OCI-LY7 (cell line): ENCODE measurements around the gene CHRD. TPM values are rescaled to one million over a fixed set of nuclear protein-coding genes. Genes with fewer than 3 reads are reported as not detected.

Source experiments
- BruUV-seq: library from RNA; stranded (reverse); fragments of 400-500 nt; replicated peaks from 2 replicates; lab custom pipeline; 2021; lab: Mats Ljungman, UMichigan
- CTCF ChIA-PET: fragments of 300-600 bp; sonication (Branson Sonifier 250); formaldehyde crosslinking; loops from one replicate; lab custom pipeline; 2022; ENCODE audit warnings: antibody characterized with exemption; ENCODE audit not compliant: unreplicated experiment; lab: Charles Lee
- POLR2A ChIA-PET: fragments of 300-600 bp; sonication (Branson Sonifier 250); formaldehyde crosslinking; loops from one replicate; lab custom pipeline; 2022; ENCODE audit warnings: antibody characterized with exemption; lab: Charles Lee
- DNase-seq: peaks from one replicate; pipeline ENCODE4 v3.0.0-alpha.2; 2015; ENCODE audit warnings: low spot score
- H2AFZ ChIP-seq: fragments of 200-600 bp; sonication (generic), shearing (Covaris generic); 2 replicates; pipeline ENCODE4 v1.6.1; 2014; ENCODE audit warnings: mild to moderate bottlenecking, antibody characterized with exemption, low read length, moderate library complexity
- H3K27ac ChIP-seq: fragments of 200-600 bp; sonication (generic); 2 replicates; pipeline ENCODE4 v1.5.1; 2014; ENCODE audit warnings: mixed run types, low read depth, mild to moderate bottlenecking, moderate library complexity, low read length, inconsistent platforms; ENCODE audit not compliant: poor library complexity, severe bottlenecking
- H3K36me3 ChIP-seq: fragments of 200-600 bp; sonication (generic); 2 replicates; pipeline ENCODE4 v1.6.1; 2014; ENCODE audit warnings: mild to moderate bottlenecking, antibody characterized with exemption, low read length, moderate library complexity, mixed read lengths; ENCODE audit not compliant: insufficient read depth
- H3K4me1 ChIP-seq: fragments of 200-600 bp; sonication (generic); 2 replicates; pipeline ENCODE4 v1.5.1; 2014; ENCODE audit warnings: mild to moderate bottlenecking, low read length; ENCODE audit not compliant: insufficient read depth, poor library complexity, severe bottlenecking
- H3K4me2 ChIP-seq: fragments of 200-600 bp; sonication (generic); 2 replicates; pipeline ENCODE4 v1.6.1; 2014; ENCODE audit warnings: mild to moderate bottlenecking, low read length
- H3K4me3 ChIP-seq: fragments of 200-600 bp; sonication (generic); 2 replicates; pipeline ENCODE4 v1.5.1; 2014; ENCODE audit warnings: mild to moderate bottlenecking, low read depth, low read length; ENCODE audit not compliant: poor library complexity, severe bottlenecking
- H3K79me2 ChIP-seq: fragments of 200-600 bp; sonication (generic); 2 replicates; pipeline ENCODE4 v1.6.1; 2016; ENCODE audit warnings: low read depth, mild to moderate bottlenecking, low read length, moderate library complexity, mixed read lengths; ENCODE audit not compliant: insufficient read depth
- H3K9me2 ChIP-seq: fragments of 200-600 bp; sonication (generic); 2 replicates; pipeline ENCODE4 v1.6.1; 2016; ENCODE audit warnings: mild to moderate bottlenecking, low read length, mixed read lengths; ENCODE audit not compliant: insufficient read depth
- H3K9me3 ChIP-seq: fragments of 200-600 bp; sonication (generic); 2 replicates; pipeline ENCODE4 v1.6.1; 2014; ENCODE audit warnings: mild to moderate bottlenecking, mixed run types, low read length, mixed read lengths
- H4K20me1 ChIP-seq: fragments of 200-600 bp; sonication (generic); 2 replicates; pipeline ENCODE4 v1.6.1; 2014; ENCODE audit warnings: mild to moderate bottlenecking, antibody characterized with exemption, low read length, moderate library complexity, mixed read lengths; ENCODE audit not compliant: insufficient read depth
- CTCF ChIP-seq: fragments of 200-600 bp; sonication (generic); conservative IDR thresholded peaks from 2 replicates; pipeline ENCODE4 v1.5.1; 2014; ENCODE audit warnings: mild to moderate bottlenecking, antibody characterized with exemption, low read length, moderate library complexity, mixed read lengths
- EZH2phosphoT487 ChIP-seq: fragments of 200-600 bp; sonication (generic); IDR thresholded peaks from 2 replicates; pipeline ENCODE4 v1.6.1; 2018; ENCODE audit warnings: low read depth, borderline replicate concordance, mild to moderate bottlenecking, mixed run types, antibody characterized with exemption, low read length, moderate library complexity, mixed read lengths
- intact Hi-C: fragments of 100-400 bp; cut with micrococcal nuclease; formaldehyde crosslinking; loops from one replicate; pipeline ENCODE4 v1.10.0; 2022; ENCODE audit not compliant: unreplicated experiment
- total RNA-seq, 2 experiments: library from RNA; depleted of rRNA in 1 of 2; stranded (reverse); fragments of >200 nt in 1 of 2; shearing (Covaris generic) in 1 of 2; gene quantifications; 2 replicates each; pipeline ENCODE4 v1.2.3, GENCODE V29; 2014 to 2022

CHRD gene
- total RNA-seq, 2 experiments from 2014 or later, result 0.16 TPM; not detected in 1

- H3K4me2 ChIP-seq, result no peak overlapping the region
- POLR2A ChIA-PET, result no interaction called here
- no peaks in the 10 kb centered on the region for H3K79me2 ChIP-seq
- CTCF ChIA-PET, result no interaction called here
- H3K9me2 ChIP-seq, result no peaks in the 10 kb centered on the region
- DNase-seq, result no peak
- H3K36me3 ChIP-seq, result peaks cover 73% of the 10 kb centered on the region
- intact Hi-C loops, result no loop called here
- no peak overlapping the region for H3K27ac ChIP-seq
- H3K4me3 ChIP-seq, result no peak overlapping the region
- no peak for TF ChIP-seq EZH2phosphoT487
- TF ChIP-seq CTCF, result no peak
- H3K9me3 ChIP-seq, result no peaks in the 10 kb centered on the region
- H3K4me1 ChIP-seq, result peaks cover 8% of the 10 kb centered on the region
- no peak overlapping the region for H2AFZ ChIP-seq
- H4K20me1 ChIP-seq, result peaks cover 4% of the 10 kb centered on the region; the same call in 1 of the 2 replicates
- TSS peak; percentile 23 for BruUV-seq
Measured at GRCh38 chr3:184333190-184333589, 46.7 kb upstream of the CHRD start.

GRCh38 chr3:184333700-184334099 is 46.2 kb upstream of the CHRD start:
- Histone ChIP-seq H4K20me1 (peaks cover 4% of the 10 kb centered on the region; the same call in 1 of the 2 replicates), H3K4me2 (no peak overlapping the region), H3K4me3 (no peak overlapping the region), H3K4me1 (peaks cover 8% of the 10 kb centered on the region), H3K79me2 (no peaks in the 10 kb centered on the region), H2AFZ (no peak overlapping the region), H3K36me3 (peaks cover 67% of the 10 kb centered on the region), H3K9me3 (no peaks in the 10 kb centered on the region), H3K27ac (no peak overlapping the region), H3K9me2 (no peaks in the 10 kb centered on the region)
- ChIA-PET POLR2A (no interaction called here), CTCF (no interaction called here)
- TF ChIP-seq EZH2phosphoT487, result no peak
- TF ChIP-seq CTCF, result no peak
- intact Hi-C loops, result no loop called here
- no TSS peak for BruUV-seq
- DNase-seq, result no peak

- H3K9me2 ChIP-seq, result no peaks in the 10 kb centered on the region
- POLR2A ChIA-PET, result no interaction called here
- H3K79me2 ChIP-seq, result no peaks in the 10 kb centered on the region
- no peak overlapping the region for H3K4me2 ChIP-seq
- DNase-seq, result no peak
- no peak overlapping the region for H3K4me3 ChIP-seq
- H3K9me3 ChIP-seq, result no peaks in the 10 kb centered on the region
- H3K4me1 ChIP-seq, result peaks cover 8% of the 10 kb centered on the region
- TF ChIP-seq CTCF, result peak; percentile 29; the same call in 1 of the 2 replicates
- no peak for TF ChIP-seq EZH2phosphoT487
- BruUV-seq, result TSS peak; percentile 88
- intact Hi-C loops, result no loop called here
- H4K20me1 ChIP-seq, result peaks cover 4% of the 10 kb centered on the region; the same call in 1 of the 2 replicates
- CTCF ChIA-PET, result no interaction called here
- peaks cover 58% of the 10 kb centered on the region for H3K36me3 ChIP-seq
- H2AFZ ChIP-seq, result no peak overlapping the region
- no peak overlapping the region for H3K27ac ChIP-seq
Measured at GRCh38 chr3:184334470-184335158, 45.2 kb upstream of the CHRD start.
